NCI-H2171 (cell line): ENCODE data around the gene CCND1.

Experiments
- DNase-seq: peaks from one replicate; lab custom pipeline; 2025; lab: John Stamatoyannopoulos, UW

The CCND1 gene

DNA sequence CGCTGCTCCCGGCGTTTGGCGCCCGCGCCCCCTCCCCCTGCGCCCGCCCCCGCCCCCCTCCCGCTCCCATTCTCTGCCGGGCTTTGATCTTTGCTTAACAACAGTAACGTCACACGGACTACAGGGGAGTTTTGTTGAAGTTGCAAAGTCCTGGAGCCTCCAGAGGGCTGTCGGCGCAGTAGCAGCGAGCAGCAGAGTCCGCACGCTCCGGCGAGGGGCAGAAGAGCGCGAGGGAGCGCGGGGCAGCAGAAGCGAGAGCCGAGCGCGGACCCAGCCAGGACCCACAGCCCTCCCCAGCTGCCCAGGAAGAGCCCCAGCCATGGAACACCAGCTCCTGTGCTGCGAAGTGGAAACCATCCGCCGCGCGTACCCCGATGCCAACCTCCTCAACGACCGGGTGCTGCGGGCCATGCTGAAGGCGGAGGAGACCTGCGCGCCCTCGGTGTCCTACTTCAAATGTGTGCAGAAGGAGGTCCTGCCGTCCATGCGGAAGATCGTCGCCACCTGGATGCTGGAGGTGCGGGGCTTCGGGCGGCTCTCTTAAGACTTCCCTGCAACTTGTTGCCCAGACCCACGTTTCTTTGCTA, at the start of gene CCND1:
Gene CCND1 (plus strand): TSS at position 162 of the 587 bp plus-strand sequence. CDS start 158 bp downstream, at position 320.
- DNase-seq: peak; percentile 46

DNA sequence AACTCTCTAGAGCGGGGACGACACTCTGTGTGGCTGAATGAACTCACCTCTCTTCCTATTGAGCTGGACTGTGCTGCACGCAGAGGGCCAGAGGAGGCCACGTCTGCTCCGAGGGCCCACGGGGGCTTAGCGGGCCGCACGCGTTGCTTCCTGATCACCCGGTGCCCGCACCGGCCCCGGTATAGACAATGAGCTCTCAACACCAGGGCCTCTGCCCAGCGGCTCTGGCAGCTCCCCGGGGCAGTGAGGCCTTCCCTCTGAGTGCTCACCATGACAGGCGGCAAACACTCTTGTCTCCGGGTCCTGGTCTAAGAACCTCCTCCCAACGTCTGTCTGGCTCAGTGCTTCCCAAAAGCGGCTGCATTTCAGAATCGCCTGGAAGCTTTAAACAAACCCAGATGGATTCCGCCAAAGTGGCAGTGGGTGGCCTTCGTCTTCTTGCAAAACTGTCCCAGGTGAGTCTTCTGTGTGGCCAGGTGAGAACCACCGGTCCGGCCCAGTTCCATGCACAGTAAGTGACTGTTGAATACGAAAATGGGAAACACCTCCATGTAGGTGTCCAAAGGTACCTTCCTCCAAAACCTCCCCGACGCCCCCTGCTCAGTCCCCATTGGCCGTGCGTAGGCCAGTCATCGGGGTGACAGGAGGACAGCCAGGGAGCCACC, 47.8 kb upstream of the CCND1 start:
- DNase-seq: no peak

DNA sequence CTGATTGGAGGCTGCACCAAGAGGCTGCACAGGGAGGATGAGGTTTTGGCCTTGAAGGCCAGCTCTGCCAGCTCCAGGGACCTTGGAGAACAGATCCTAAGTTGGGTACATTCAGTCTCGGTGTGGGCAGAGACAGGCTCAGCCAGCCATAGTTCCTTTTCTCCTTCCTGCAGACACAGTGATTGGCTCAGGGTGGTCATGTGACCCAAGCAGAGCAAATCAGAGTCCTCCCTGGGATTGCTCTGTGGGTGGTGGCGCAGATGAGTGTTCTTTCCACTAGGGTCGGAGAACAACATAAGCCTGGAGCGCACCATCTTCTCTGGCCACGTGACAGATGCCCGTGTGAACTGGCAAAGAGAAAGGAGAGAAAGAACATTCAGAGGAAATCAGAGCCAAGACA, 47.1 kb upstream of the CCND1 start:
- no peak for DNase-seq

DNA sequence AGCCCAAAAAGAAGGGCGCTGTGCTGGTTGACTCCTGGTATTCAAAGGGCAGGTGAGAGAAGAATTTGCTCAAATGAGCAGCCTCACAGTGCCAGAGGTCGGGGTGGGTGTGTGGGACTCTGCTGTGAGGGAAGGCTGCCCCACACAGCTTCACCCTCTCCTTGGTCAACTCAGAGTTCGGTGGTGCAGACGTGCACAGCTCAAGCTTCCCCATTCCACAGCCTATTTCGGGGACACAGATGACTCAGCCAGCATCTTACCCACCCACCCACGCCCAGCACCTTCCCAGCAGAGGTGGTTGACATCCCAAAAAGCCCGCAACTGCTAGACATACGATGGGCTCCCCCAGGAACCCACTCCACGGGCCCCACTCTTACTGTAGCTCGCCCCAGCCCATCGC, 46.5 kb upstream of the CCND1 start:
- no peak for DNase-seq

DNA sequence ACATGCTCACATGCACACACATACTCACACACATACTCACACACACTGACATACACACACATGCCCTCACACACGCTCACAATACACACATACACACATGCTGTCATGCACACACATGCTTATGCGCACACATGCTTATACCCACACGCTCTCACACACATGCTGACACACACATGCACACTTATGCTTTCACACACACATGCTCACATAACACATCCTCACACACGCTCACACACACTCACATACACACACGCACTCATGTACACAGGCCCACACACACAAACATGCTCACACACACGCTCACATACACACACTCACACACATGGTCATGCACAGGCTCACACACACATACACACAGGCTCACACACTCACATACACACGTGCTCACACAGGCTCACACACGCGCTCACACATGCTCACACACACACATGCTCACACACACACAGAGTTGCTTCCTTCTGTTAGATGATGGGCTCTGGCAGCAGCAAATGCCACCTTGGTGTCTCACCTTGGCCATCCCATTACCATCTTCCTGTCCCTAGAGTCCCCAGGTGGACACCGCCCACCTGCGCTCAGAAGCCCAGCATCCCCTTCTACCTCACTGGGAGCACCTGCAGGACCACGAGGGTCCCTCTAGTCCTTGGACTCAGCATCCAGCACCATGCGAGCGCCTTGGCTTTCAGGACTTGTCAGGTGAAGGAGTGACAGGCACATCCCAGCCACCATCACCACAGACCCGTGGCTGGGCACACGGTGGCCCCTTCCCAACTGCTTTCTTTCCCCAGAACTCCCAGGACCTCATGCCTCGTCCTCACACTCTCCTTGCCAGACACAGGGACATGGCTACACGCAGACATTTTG, 44.9 kb upstream of the CCND1 start:
- DNase-seq: no peak

DNA sequence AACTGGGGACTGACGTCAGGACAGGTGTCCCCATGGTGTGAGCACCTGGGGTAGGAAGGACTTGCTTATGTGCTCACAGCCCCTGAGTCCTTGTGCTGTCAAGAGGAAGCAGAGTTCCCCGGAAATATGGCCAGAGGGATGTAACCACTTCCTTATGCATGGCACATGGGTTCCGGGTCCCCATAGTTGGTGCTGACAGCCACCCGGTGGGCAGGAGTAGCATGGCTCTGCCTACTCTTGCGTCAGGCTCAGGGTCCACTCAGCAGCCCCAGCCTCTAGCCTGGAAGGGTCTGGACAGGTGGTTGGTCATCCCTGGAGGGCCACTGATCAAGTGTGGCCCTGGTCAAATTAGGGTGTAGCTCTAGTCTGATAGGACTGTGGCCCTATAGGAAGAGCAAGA, 42.8 kb upstream of the CCND1 start:
- no peak for DNase-seq

DNA sequence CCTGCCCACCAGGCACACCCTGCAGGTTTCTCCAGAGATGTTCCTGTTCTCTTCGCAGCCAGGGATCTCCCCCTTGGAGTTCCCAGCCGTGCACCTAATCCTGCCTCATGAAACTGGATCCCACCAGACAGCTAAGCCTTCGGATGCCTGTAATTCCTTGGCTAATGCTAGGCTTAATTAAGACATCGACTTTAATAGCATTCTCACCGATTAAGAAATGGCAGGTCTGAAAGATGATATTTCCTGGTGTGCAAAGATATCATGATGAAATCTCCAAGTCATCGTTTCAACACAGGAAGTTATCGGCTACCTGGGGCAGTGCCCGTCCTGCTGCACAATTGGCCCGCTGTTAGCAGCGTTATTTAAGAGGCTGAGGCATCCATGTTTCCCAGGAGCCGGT, 41.5 kb upstream of the CCND1 start:
- DNase-seq: no peak

DNA sequence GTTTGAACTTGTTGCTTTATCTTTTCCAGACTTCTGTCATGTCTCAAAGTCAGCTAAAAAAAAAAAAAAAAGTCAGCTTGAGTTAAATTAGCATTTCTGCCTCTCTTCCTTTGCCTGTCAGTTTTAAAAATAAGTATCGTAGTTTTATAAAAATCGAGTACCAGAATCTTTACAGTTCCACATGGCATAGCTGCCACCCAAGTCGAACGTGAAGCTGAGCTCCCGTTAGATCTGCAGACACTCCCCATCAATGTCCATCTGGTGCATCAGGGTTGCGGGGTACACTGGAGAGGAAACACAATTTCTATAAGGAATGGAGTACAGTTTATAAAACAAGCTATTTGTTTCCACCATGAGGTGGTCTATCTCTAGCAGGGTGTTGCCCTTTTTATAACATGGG, 41.0 kb upstream of the CCND1 start:
- no peak for DNase-seq

DNA sequence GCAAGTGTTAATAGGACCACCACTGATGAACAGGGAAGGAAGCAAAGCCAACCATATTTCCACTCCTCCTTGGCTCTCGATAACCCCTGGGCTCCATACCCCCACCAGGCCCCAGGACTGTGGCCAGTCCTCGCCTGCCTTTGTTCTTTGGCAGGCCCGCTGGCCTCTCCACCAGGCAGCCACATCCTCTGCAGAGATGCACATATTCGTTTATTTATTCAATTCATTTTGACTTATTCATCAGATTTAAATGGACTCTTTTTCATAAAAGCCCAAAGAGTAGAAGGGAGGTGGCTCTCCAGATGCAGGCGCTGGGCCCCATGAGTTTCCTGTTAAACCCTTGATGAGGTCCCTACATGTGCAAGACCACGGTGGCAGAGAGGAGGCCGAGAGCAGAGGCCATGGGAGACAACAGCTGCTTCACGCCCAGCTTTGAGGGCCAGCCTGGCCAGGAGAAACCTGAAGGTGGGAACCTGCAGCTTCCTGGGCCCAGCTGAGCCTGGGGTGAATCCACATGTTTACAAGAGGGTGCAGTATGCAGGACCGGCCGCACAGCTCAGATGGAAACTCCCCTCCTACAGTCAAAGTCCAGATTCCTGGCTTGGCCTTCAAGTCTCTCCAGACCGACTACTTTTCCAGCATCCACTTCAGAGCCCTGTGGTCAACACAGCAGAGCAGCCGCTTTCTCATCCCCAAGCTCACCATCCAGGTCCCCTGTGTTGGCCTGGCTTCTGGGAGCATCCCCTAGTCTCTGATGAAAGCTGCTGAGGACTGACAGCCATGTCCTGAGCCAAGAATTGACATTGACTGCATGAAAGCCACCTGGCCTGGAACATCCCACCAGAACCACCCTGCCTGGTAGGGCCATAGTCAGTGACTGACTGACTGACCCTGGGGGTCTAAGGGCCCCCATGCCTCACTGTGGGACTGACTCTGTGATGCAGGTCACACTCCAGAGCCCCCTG, 39.7 kb upstream of the CCND1 start:
- no peak for DNase-seq

DNA sequence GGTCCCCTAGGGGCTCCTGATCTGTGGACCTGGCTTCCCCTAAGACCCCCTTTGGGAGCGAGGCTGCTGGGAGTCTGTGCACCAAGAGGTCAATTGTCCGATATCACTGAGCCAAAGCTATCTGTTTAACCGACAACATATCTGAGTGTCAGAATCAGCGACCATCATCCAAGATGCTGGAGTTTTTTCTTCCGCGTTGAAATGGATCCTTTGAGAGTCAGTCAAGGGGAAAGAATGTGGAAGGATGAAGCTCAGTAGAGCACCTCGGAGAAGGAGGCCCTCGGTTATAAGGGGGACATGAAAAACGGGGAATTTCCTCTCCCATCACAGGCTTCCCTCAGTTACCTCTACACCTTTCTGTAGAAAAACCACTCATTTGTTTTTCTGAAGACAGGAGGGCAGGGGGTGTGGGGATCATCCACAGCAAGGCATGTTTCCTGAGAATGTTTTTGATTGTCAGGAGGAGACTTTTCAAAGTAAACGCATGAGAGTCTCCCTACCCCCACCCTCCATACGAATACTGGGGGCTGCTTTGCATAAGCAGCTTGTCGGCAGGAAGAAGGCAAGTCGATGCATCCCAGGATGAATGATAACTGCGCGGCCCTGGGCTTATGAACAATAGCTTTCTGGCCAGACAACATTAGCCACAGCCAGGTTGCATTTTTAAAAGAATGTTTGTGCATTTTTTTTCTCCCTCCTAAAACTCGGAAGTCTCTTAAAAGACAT, 37.7 kb upstream of the CCND1 start:
- no peak for DNase-seq

DNA sequence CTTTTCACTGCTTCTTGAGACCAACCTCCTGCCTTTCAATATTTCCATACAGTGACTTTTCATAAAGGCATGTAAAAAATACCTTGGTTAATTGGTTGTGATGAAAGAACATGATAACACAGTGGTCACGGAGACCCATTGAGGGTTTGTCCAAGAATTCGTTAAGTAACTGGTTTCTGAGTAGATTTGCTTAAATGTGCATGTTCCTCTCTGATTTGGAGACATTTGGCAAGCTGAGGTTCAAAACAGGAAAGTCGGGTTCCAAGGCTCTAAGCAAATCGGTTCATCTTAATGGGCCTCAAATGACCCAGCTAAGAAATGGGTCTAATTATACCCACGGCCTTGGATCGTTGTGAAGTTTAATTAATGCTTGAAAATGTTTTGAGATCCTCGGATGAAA, 36.9 kb upstream of the CCND1 start:
- DNase-seq: no peak

DNA sequence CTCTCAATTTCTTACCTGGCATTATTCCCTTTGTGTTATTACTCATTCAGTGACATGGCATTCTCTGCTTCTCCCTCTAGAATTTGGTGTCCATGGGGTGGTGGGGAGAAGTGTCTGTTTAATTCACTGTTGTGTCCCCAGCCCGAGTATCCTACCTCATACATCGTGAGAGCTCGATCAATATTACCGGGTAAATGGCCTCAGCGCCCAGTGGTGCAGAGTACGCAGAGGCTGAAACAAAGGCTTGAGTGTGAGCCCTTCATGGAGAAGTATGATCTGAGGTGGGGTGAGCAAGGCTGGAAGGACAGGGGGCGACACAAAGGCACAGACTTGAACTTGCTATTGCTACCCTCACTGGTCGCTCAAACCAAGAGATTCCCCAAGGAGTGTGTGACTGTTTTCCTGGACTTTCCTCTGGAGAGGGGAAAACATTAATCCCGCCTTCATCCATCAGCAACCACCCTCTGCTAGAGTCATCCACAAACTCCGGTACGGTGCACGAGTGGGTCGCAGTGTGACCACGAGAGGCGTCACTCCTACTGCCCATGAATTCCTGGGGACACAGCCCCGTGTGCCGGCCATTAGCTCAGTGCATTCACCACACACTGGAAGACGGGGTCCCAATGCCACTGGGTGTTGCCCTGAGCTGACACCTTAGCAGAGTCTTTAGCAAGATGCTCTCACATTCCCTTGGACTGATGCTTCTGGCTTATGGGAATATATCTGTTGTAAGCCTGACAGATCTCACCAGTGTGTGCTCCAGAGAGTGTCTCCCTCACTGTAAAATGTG, 35.0 kb upstream of the CCND1 start:
- DNase-seq: no peak

DNA sequence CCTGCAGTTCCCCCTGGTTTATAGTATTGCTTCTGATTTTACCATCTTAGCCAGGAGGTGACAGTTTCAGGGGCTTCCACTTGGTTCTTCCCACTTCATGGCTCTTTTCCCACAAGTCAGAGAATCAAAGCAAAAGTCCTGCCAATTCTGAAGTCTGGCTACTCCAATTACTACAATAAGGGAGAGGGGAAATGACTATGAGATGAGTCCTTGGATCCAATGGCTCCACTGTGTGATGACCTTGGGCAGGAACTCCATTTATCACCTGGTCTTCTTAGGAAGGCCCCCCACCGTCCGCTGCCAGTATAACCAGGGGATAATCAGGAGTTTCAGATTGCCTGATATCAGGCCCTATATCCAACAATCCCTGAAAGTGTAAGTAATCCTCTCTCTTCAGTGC, 31.6 kb upstream of the CCND1 start:
- DNase-seq: no peak

DNA sequence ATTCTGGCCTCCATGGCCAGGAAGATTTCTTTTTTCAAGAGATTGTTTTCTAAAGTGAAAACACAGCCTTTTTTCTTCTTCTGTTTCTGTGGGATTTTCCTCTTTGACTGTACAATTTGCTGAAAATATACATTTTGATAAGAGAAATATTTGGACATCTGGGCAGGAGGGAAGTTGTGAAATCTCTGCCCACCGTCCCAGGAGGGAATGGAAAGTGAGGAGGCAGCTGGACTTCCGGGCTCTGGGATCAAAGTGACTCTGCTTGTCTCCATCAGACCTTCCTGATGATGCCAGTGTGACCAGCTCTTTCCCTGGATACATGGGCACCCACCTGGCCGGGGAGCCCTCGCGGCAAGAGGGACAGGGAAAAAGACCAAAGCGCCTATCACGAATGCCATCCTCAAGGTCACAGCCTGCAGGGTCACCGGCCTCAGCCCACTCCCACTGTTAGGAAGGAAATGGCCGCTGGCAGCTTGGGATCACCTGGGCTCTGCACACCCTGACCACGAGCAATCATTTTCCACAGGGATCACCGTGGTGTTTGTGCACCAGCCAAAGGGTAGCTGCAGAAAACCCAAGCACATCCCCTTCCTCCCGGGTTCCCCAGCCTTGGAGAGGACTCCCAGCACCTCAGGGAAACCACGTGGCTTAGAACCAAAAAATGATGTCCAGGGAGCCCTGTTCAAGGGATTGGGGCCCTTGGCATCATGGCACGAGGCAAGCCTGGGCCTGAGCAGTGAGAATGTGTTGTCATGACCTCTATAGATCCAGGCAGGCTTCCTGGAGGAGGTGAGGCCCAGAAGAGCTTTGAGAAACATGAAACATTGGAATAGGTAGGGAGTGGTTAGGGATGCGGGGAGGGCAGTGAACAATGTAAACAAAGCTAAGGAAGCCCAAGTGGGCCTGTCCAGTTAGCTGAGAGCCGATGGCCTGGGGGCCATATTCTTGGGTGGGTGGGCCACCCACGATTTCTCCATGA, 29.1 kb upstream of the CCND1 start:
- DNase-seq: no peak

DNA sequence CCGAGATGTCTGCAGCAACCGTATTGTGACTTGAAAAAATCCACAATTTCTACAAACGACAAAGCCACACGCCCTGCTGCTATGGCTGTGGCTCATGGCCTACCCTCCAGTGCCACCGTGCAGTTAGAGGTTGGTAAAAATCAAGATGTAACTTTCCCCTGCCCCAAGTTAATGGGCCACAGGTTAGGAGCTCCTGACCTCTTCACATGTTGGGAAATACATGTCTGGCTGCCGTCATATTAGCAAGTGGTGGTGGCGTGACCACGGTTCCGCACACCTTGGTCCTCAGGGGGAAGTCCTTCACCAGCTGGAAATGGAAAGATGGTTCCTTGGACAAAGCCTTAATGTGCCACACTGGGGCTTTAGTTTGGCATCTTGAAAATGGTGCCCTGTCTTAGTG, 27.4 kb upstream of the CCND1 start:
- DNase-seq: no peak

DNA sequence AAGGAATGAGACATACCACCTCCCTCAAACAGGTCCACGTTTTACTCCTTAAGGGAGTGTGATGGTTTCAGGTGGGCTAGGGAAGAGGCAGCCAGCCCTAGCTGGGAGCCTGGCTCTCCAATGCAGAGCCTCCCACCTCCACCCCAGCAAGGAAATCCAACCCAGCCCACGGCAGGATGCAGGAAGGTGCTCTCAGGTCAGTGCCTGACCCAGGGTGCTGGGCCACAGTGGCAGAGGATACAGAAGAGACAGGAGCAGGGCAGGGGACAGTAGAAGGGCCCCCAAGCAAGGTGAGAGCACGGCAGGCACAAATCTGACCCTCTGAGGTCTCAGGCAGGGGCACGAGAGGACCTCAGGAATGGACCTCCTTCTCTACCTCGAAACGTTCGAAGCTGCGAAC, 26.9 kb upstream of the CCND1 start:
- no peak for DNase-seq

DNA sequence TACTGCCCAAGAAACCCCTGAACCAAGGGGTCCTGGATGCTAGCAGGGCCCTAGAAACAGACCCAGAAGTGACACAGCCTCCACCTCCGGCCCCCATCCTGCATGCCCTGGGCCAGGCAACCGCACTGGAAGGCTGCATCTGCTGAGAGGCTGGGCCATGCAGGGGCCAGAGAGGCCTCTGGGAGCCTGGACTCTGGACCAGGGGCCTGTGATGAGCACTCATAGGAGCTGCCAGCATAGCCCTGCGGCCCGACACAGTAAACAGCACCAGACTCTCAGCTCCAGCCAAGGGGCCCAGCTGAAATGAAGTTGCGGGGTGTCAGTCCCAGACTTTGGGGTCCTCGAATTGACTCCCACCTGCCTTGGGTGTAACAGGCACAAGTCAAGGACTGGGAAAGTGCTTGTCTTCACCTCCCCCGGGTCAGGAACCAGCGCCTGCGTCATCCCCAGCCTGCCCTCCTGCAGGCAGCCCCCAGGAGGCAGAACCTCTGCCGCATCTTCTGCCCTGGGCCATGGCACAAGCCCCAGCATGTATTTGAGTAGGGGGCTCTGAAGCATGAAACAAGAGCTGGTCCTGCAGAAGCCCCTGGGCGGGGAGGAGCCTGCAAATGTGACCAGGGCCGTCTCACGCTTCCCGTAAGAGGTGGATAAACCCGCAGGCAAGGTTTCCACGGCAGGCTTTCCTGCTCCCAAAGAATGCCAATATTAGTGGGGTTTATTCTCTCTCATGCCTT, 25.2 kb upstream of the CCND1 start:
- no peak for DNase-seq

DNA sequence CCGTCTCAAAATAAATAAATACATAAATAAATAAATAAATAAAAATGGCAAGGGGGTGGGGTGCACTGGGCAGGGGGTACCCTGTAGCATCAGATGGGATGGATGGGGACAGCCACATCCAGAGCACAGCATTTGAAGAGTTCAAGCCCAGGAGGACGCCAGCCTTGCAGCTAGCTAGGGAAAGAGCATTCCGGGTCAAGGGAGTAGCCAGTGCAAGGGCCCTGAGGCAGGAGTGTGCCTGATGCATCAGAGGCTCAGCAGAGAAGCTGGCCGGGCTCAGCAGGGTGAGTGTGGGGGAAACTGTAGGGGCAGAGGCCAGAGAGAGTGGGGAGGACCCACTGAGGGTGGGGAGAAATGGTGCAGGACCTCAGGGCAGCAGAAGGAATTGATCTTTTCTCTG, 23.7 kb upstream of the CCND1 start:
- DNase-seq: no peak

DNA sequence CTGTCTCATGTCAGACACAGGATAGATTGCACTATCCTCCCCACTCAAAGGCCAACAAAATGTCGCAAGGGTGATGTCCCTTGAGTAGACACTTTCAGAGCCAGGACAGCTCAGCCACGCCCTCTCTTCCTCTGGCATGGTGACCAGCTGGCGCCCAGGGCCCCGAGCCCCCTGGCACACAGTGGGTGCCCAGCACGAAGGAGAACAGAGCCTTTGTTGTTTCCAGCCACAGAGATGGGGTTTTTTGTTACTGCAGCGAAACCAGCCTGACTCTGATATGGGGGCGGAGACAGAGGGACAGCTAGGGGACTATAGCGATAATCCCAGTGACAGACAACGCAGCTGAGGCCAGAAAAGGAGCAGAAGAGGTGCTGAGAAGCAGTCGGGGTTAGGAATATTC, 23.3 kb upstream of the CCND1 start:
- DNase-seq: no peak
